Neuron (in vitro differentiated cells): ENCODE results near the gene OGFR.
"Not testable (repeated sequence)": the region's sequence is repeated elsewhere in the genome, so short reads cannot be mapped to it uniquely, and the experiment has no call there.

Experiments used
- H2AFZ ChIP-seq: one replicate; pipeline ENCODE4 v1.6.1; 2013; ENCODE audit warnings: low read depth, mild to moderate bottlenecking, inconsistent platforms, low read length, moderate library complexity
- H3K27me3 ChIP-seq: one replicate; pipeline ENCODE4 v1.6.1; 2013; ENCODE audit warnings: low read length; ENCODE audit not compliant: insufficient read depth
- H3K36me3 ChIP-seq: one replicate; pipeline ENCODE4 v1.6.1; 2013; ENCODE audit warnings: low read length; ENCODE audit not compliant: insufficient read depth
- H3K4me1 ChIP-seq: one replicate; pipeline ENCODE4 v1.6.1; 2013; ENCODE audit warnings: low read length; ENCODE audit not compliant: insufficient read depth
- H3K4me3 ChIP-seq: 2 replicates; pipeline ENCODE4 v1.5.1; 2013; ENCODE audit warnings: mild to moderate bottlenecking, low read length, moderate library complexity
- H3K9me3 ChIP-seq: one replicate; pipeline ENCODE4 v1.6.1; 2013; ENCODE audit warnings: low read length

Gene OGFR

GRCh38 chr20:62850333-62850974, 45.8 kb downstream of the OGFR start:
- peaks cover 49% of the 10 kb centered on the region for H3K36me3 ChIP-seq

GRCh38 chr20:62852196-62852595, 47.6 kb downstream of the OGFR start:
- Histone ChIP-seq H2AFZ (no peak overlapping the region), H3K4me1 (no peaks in the 10 kb centered on the region), H3K4me3 (no peak overlapping the region), H3K36me3 (peaks cover 51% of the 10 kb centered on the region), H3K27me3 (no peaks in the 10 kb centered on the region), H3K9me3 (no peaks in the 10 kb centered on the region)

More at GRCh38 chr20:62850333-62850974, 45.8 kb downstream of the OGFR start:
- peaks cover 2% of the 10 kb centered on the region for H3K9me3 ChIP-seq
- no peaks in the 10 kb centered on the region for H3K27me3 ChIP-seq
- H3K4me3 ChIP-seq = no peak overlapping the region
- H3K4me1 ChIP-seq = no peaks in the 10 kb centered on the region
- no peak overlapping the region for H2AFZ ChIP-seq

DNA sequence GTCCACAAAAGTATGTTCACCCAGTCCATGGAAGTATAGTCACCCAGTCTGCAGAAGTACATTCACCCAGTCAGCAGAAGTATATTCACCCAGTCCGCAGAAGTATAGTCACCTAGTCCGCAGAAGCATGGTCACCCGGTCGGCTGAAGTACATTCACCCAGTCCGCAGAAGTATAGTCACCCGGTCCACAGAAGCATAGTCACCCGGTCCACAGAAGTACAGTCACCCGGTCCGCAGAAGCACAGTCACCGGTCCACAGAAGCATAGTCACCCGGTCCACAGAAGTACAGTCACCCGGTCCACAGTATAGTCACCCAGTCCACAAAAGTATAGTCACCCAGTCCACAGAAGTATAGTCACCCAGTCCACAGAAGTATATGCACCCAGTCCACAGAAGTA, 48.2 kb downstream of the OGFR start:
- Histone ChIP-seq H3K4me1 (no peaks in the 10 kb centered on the region), H2AFZ (no peak overlapping the region), H3K9me3 (no peaks in the 10 kb centered on the region), H3K4me3 (no peak overlapping the region), H3K36me3 (peaks cover 51% of the 10 kb centered on the region), H3K27me3 (no peaks in the 10 kb centered on the region)

GRCh38 chr20:62853304-62853703, 48.7 kb downstream of the OGFR start:
- not testable (repeated sequence) for H3K4me1 ChIP-seq, H3K4me3 ChIP-seq, H3K9me3 ChIP-seq, H2AFZ ChIP-seq, H3K27me3 ChIP-seq
- peaks cover 51% of the 10 kb centered on the region for H3K36me3 ChIP-seq

- Histone ChIP-seq H3K4me3 (no peak overlapping the region), H2AFZ (no peak overlapping the region), H3K27me3 (no peaks in the 10 kb centered on the region), H3K9me3 (no peaks in the 10 kb centered on the region), H3K36me3 (peaks cover 48% of the 10 kb centered on the region), H3K4me1 (peaks cover 1% of the 10 kb centered on the region)
Observed at GRCh38 chr20:62854121-62854520, 49.5 kb downstream of the OGFR start.

DNA sequence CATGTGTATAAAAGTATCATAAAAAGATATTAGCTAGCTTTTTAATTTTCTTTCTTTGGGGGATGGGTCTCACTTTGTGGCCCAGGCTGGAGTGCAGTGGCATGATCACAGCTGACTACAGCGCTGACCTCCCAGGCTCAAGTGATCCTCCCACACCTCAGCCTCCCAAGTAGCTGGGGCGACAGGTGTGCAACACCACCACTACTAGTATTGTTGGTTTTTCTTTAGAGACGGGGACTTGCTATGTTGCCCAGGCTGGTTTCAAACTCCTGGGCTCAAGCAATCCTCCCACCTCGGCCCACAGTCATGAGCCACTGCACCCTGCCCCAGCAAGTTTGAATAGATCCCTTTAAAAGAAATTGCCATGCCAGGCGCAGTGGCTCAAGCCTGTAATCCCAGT, 50.5 kb downstream of the OGFR start:
- H3K36me3 ChIP-seq = peaks cover 43% of the 10 kb centered on the region
- H3K9me3 ChIP-seq = no peaks in the 10 kb centered on the region
- H3K27me3 ChIP-seq = no peaks in the 10 kb centered on the region
- no peak overlapping the region for H2AFZ ChIP-seq
- H3K4me3 ChIP-seq = no peak overlapping the region
- H3K4me1 ChIP-seq = peaks cover 11% of the 10 kb centered on the region

DNA sequence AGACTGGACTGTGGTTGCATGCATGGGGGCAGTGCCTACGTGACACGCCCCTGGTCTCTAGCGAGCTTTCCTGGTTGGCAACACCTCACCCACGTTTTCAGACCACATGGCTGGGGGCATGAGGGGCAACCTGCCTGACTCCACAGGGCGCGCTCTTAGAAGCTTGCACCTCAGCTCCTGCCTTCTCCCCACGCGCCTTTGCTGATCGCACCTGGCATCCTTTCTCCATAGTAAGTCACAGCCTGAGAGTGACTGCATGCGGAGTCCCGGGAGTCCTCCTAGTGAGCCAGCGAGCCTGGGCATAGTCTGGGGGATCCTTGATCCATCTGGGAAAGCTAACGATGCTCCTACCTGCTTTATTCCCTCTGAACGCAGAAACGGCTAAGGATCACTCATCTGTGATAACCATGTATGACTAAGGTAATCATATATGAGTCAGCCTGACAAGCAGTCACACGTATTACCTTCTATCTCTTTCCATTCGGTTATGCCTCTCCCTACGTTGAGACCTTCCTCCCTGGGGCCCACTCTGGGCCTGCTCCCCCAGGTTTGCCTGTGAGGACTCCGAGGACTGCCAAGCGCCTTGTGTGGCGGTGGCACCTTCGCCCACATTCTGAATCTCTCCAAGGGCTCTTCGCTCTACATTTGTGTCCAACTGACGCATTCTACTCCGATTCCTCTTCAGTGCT, 52.4 kb downstream of the OGFR start:
- no peaks in the 10 kb centered on the region for H3K27me3 ChIP-seq

DNA sequence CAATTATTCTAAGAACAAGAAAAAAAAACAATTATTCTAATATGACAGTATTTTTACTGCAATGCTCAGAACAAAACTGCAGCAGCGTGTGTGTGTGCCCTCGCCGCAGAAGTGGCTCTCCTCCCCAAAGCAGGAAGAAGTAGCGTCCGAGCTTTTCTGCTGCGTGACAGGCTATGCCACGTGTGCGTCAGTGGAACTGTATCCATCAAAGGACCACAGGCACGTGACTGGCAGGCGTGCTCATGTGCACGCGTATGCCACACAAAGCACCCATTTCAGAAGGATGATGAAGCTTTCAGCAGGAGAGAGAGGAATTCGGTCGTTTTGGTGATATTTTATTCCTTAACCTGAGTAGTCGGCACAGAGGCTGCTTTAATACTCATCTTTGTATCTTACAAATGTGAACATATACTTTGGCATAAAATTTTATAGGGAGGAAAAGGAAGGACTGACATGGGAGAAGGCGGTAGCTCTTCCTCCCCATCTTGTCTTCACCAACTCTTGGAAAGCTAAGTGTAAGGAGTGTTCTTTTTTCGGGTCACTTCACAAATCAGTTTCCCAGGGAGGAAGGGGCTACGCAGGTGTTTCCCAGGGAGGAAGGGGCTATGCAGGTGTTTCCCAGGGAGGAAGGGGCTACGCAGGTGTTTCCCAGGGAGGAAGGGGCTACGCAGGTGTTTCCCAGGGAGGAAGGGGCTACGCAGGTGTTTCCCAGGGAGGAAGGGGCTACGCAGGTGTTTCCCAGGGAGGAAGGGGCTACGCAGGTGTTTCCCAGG, 53.6 kb downstream of the OGFR start:
- Histone ChIP-seq H3K4me3 (no peak overlapping the region), H3K4me1 (peaks cover 20% of the 10 kb centered on the region), H2AFZ (no peak overlapping the region), H3K27me3 (no peaks in the 10 kb centered on the region), H3K9me3 (no peaks in the 10 kb centered on the region), H3K36me3 (peaks cover 28% of the 10 kb centered on the region)

More for the DNA sequence above, 52.4 kb downstream of the OGFR start:
- peaks cover 17% of the 10 kb centered on the region for H3K4me1 ChIP-seq
- H3K9me3 ChIP-seq = no peaks in the 10 kb centered on the region
- no peak overlapping the region for H3K4me3 ChIP-seq
- H2AFZ ChIP-seq = no peak overlapping the region
- H3K36me3 ChIP-seq = peaks cover 37% of the 10 kb centered on the region

DNA sequence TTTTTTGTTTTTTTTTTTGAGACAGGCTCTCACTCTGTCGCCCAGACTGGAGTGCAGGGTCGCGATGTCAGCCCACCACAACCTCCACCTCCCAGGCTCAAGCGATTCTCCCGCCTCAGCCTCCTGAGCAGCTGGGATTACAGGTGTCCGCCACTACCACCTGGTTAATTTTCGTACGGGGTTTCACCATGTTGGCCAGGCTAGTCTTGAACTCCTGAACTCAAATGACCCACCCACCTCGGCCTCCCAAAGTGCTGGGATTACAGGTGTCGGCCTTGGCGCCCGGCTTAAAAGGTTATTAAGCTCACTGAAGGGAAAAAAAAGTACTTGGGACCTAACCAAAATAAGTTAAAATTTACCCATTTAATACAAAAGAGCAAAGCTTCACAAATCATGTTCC, 55.1 kb downstream of the OGFR start:
- H3K4me3 ChIP-seq = peak overlapping the region; percentile 83
- peaks cover 14% of the 10 kb centered on the region for H3K36me3 ChIP-seq
- H2AFZ ChIP-seq = no peak overlapping the region
- H3K27me3 ChIP-seq = no peaks in the 10 kb centered on the region
- peaks cover 20% of the 10 kb centered on the region for H3K4me1 ChIP-seq
- no peaks in the 10 kb centered on the region for H3K9me3 ChIP-seq

- peaks cover 9% of the 10 kb centered on the region for H3K36me3 ChIP-seq
- H3K9me3 ChIP-seq = no peaks in the 10 kb centered on the region
- peak overlapping the region; percentile 83 for H3K4me3 ChIP-seq
- H2AFZ ChIP-seq = no peak overlapping the region
- no peaks in the 10 kb centered on the region for H3K27me3 ChIP-seq
- H3K4me1 ChIP-seq = peaks cover 20% of the 10 kb centered on the region
Observed at GRCh38 chr20:62860391-62860923, 55.8 kb downstream of the OGFR start.

DNA sequence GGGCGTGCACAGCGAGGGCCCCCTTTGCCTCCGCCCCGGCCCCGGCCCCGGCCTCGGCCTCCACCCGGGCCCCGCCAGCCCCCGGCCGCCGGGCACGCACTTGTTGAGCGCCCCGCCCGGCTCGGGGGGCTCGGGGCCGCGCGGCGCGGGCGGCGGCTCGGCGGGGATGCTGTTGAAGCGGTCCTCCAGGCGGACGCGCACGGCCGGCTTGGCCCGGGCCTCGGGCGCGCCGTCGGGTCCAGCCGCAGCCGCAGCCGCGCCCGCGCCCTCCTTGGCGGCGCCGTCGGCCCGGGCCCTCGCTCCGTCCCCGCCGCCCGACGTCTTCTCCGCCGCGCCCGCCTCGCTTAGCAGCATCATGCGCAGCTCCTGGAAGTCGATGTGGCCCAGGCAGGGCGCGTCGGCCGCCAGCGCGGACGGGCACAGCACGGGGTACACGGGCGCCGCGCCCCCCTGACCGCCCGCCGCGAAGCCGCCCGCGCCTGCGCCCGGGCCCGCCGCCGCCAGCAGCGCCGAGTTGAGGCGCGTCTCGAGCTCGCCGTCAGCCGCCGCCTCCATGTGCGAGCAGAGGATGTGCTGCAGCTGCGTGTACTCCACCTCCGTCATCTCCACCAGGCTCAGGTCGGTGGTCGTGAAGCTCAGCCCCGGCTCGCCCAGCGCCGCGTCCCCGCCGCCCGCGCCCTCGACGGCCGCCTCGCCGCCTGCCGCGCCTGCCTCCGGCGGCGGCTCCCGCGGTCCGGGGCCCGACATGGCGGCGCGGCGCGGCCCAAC, 56.5 kb downstream of the OGFR start:
- peak overlapping the region; percentile 83 for H3K4me3 ChIP-seq

DNA sequence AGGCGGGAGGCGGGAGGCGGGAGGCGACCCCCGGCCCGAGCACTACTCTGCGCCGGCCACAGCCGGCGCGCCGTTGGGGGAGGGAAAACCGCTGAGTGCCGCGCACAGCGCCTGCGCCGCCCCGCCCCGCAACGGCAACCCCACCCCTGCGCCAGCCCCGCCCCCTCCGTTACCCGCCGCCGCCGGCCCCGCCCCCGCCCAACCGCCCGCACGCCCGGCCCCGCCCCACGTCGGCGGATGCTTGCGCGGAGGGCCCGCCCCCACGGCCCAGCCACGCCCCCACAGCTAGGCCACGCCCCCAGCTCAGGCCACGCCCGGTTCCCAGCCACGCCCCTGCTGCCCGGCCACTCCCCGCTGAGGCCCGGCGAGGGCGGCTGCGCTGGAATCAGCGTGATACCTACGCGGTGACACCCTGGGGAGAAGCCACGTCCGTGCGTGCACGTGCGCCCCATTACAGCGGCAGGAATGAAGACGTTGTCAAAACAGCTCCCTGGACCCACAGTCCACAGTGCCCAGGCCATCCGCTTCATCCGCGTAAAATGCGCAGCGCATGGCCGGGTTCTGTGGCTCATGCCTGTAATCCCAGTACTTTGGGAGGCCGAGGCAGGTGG, 57.2 kb downstream of the OGFR start, which contains the start of gene TCFL5:
TSS of gene TCFL5 (minus strand) at position 97 of the 611 bp plus-strand sequence. CDS start 152 bp downstream, outside the sequence.
- H3K9me3 ChIP-seq = no peaks in the 10 kb centered on the region
- H3K4me1 ChIP-seq = peaks cover 20% of the 10 kb centered on the region
- H3K36me3 ChIP-seq = peaks cover 6% of the 10 kb centered on the region
- peak within 1 kb of the TSS; percentile 83 for H3K4me3 ChIP-seq
- H3K27me3 ChIP-seq = no peaks in the 10 kb centered on the region
- H2AFZ ChIP-seq = no peak within 1 kb of the TSS

More for the DNA sequence above, 56.5 kb downstream of the OGFR start:
- H3K36me3 ChIP-seq = peaks cover 9% of the 10 kb centered on the region
- no peaks in the 10 kb centered on the region for H3K27me3 ChIP-seq
- H2AFZ ChIP-seq = no peak overlapping the region
- no peaks in the 10 kb centered on the region for H3K9me3 ChIP-seq
- peaks cover 20% of the 10 kb centered on the region for H3K4me1 ChIP-seq
